Heart left ventricle (tissue), 16 donors: Measurements from ENCODE around the gene IVD. TPM values are rescaled to one million over a fixed set of nuclear protein-coding genes. Genes with fewer than 3 reads are reported as not detected.

Experiments
- ATAC-seq, 4 donors: fragments of 200-7000 bp; cut with Tn5 transposase; one replicate each; pipeline ENCODE4 v1.9.1; 2020 to 2022; ENCODE audit warnings: moderate library complexity in 4 of 4, mild to moderate bottlenecking in 3 of 4, moderate number of reproducible peaks in 1 of 4
- DNase-seq, 5 donors: peaks; one replicate each; pipeline ENCODE4 v3.0.0-alpha.2; 2020
- H3K27ac ChIP-seq, 12 donors: fragments of 200-600 bp; sonication (generic) in 4 of 12; one replicate each; pipeline versions ENCODE4 v1.5.0 to v1.8.0; 2016 to 2022; ENCODE audit warnings: mild to moderate bottlenecking in 2 of 12
- H3K27me3 ChIP-seq, 9 donors: fragments of 200-600 bp; sonication (generic) in 2 of 9; one replicate each; pipeline versions ENCODE4 v1.5.1 to v1.8.0; 2016 to 2022; ENCODE audit warnings: mild to moderate bottlenecking in 3 of 9
- H3K36me3 ChIP-seq, 9 donors: fragments of 200-600 bp; sonication (generic) in 2 of 9; one replicate each; pipeline versions ENCODE4 v1.5.0 to v1.8.0; 2018 to 2022; ENCODE audit warnings: mild to moderate bottlenecking in 2 of 9
- H3K4me1 ChIP-seq, 12 donors: fragments of 200-600 bp; sonication (generic) in 4 of 12; one replicate each; pipeline versions ENCODE4 v1.5.0 to v1.8.0; 2016 to 2022; ENCODE audit warnings: mild to moderate bottlenecking in 3 of 12
- H3K4me3 ChIP-seq, 12 donors: fragments of 200-600 bp; sonication (generic) in 4 of 12; one replicate each; pipeline versions ENCODE4 v1.5.0 to v1.8.0; 2017 to 2022; ENCODE audit warnings: mild to moderate bottlenecking in 9 of 12, moderate library complexity in 4 of 12
- H3K9me3 ChIP-seq, 12 donors: fragments of 200-600 bp; sonication (generic) in 4 of 12; one replicate each; pipeline versions ENCODE4 v1.5.0 to v1.8.0; 2016 to 2022; ENCODE audit warnings: mild to moderate bottlenecking in 1 of 12
- POLR2A ChIP-seq, 2 donors: fragments of 450-650 bp; IDR thresholded peaks; one replicate each; pipeline ENCODE4 v1.6.1; 2017; ENCODE audit warnings: antibody characterized with exemption in 2 of 2, mild to moderate bottlenecking in 2 of 2, moderate library complexity in 2 of 2
- WGBS, 4 donors: extraction: QIAGEN DNeasy Blood & Tissue Kit in 2 of 4; methylation state at CpG; one replicate each; pipeline versions ENCODE4 v1.1.5 to v1.1.7; 2013 to 2018; 5-methylcytosine and 5-hydroxymethylcytosine counted together
- intact Hi-C, 10 donors: fragments of 100-400 bp; cut with DNase I; formaldehyde crosslinking; loops; one replicate each; pipeline versions ENCODE4 v1.11.1 to v1.14.2; 2022
- polyA plus RNA-seq, 2 donors: library from polyadenylated mRNA; stranded (reverse); fragments of 200-250 nt; gene quantifications; one replicate each; pipeline ENCODE4 v1.2.3, GENCODE V29; 2013
- total RNA-seq, 9 donors: library from RNA; depleted of rRNA in 2 of 9; stranded (reverse); fragments of >200 nt in 2 of 9; fragmentation: NEBNext Ultra II Directional in 3 of 9; extraction: Animal tissue kit (Norgen Biotek cat#: 25700) in 3 of 9; gene quantifications; one replicate each; pipeline versions ENCODE4 v1.1.0 to v1.2.4, GENCODE V29; 2016 to 2023
- TF ChIP-seq, protein P1 (sequence below), 12 donors: fragments of 200-600 bp; sonication (generic) in 4 of 12; IDR thresholded peaks; one replicate each; pipeline versions ENCODE4 v1.5.0 to v1.8.0; 2018 to 2022; ENCODE audit warnings: antibody characterized with exemption in 12 of 12, mild to moderate bottlenecking in 5 of 12
- donor health status: ischemic (EF 13 %, LVEDD 7.1; RV severe dilation, severe dysfunction).
- donor health status: healthy with polysubstance abuse.
- donor health status: DM: no; HTN: yes; CAD: no.
- donor health status: DM: no; HTN: no; CAD: no.
- donor health status: ischemic (EF 25% LVEDD 6.9; RV normal size, moderate dysfunction).
- donor health status: ischemic (EF 25% LVEDD 5.7; RV mildly dilated, moderate dysfunction).
- donor health status: healthy.
- donor health status: DM: yes; HTN: yes; CAD: no.
- donor health status: ischemic (EF 35%, LVEDD 5.7; RV mildly dilated, moderate dysfunction).
- donor health status: nonischemic (EF 11% LVEDD 7.7; RV severe dilation, severe dysfunction).
- donor health status: DM: yes; HTN: yes; CAD: no.
- donor health status: PGD.
- donor health status: ischemic (EF 29% LVEDD 5.4; RV normal size, mild dysfunction).
- donor health status: nonischemic (EF 23%, LVEDD 6.1; RV moderate dilation, normal function).

IVD gene
- total and polyA plus RNA-seq, 11 donors: 52.9 to 130 (median 95.1) TPM

DNA sequence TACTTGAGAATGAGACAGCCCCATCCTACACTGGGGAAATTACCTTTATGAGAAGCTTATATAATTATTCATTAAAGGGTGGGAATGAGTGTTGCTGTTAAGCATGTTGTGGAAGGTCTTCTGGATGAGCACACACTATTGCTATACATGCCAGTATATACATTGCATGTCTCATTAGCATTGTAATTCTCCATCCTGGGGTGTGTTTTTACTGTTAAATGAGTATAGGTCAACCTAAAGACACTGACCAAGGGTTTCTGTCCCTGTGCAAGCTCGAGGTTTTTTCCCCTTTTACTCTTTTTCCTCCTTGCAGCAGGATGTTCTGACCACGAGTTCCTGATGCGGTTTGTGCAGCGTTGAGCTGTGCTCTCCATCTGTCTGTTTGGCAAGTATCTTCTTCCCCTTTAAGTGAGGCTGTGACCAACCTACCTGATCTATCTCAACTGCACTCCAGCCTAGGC, 7.2 kb upstream of the IVD start:
- peak overlapping the region in 2 of 12 donors; percentile 18 to 58 for H3K27ac ChIP-seq
- WGBS, 4 donors: 63 to 78% (median 74%) methylated on average over 4 of the region's 4 CpGs
- H3K9me3 ChIP-seq: no peaks in the 10 kb centered on the region
- ATAC-seq (peak in 3 of 4 donors; percentile 45 to 69 (median 53)), DNase-seq (peak in 1 of 5 donors; percentile 36)
- TF ChIP-seq, protein P1, sequence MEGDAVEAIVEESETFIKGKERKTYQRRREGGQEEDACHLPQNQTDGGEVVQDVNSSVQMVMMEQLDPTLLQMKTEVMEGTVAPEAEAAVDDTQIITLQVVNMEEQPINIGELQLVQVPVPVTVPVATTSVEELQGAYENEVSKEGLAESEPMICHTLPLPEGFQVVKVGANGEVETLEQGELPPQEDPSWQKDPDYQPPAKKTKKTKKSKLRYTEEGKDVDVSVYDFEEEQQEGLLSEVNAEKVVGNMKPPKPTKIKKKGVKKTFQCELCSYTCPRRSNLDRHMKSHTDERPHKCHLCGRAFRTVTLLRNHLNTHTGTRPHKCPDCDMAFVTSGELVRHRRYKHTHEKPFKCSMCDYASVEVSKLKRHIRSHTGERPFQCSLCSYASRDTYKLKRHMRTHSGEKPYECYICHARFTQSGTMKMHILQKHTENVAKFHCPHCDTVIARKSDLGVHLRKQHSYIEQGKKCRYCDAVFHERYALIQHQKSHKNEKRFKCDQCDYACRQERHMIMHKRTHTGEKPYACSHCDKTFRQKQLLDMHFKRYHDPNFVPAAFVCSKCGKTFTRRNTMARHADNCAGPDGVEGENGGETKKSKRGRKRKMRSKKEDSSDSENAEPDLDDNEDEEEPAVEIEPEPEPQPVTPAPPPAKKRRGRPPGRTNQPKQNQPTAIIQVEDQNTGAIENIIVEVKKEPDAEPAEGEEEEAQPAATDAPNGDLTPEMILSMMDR (IDR thresholded peaks at IDR 0.05): no peak
- no peak for TF ChIP-seq POLR2A (IDR thresholded peaks at IDR 0.05)
- intact Hi-C loops: no loop called here
- H3K27me3 ChIP-seq: no peaks in the 10 kb centered on the region
- H3K4me3 ChIP-seq: no peak overlapping the region
- peaks cover 0 to 10% (median 8%) of the 10 kb centered on the region in 9 donors for H3K36me3 ChIP-seq
- H3K4me1 ChIP-seq: peaks cover 0 to 21% (median 0%) of the 10 kb centered on the region in 12 donors

DNA sequence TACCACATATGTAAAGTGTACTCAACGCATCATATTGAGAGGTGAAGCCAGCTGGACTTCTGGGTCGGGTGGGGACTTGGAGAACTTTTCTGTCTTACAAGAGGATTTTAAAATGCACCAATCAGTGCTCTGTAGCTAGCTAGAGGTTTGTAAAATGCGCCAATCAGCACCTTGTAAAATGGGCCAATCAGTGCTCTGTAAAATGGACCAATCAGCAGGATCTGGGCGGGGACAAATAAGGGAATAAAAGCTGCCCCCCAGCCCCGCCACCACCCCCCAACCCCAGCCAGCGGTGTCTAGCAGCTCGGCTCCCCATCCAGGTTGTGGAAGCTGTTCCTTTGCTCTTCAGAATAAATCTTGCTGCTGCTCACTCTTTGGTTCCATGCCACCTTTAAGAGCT, 6.2 kb upstream of the IVD start:
- H3K36me3 ChIP-seq: peaks cover 0 to under 1% (median 0%) of the 10 kb centered on the region in 9 donors
- no peak for TF ChIP-seq POLR2A (IDR thresholded peaks at IDR 0.05)
- TF ChIP-seq, protein P1 (IDR thresholded peaks at IDR 0.05): no peak
- intact Hi-C loops: no loop called here
- DNase-seq (no peak), ATAC-seq (no peak)
- H3K9me3 ChIP-seq: no peaks in the 10 kb centered on the region
- no peak overlapping the region for H3K4me3 ChIP-seq
- 82 to 94% (median 87%) methylated on average over 7 of the region's 7 CpGs for WGBS, 4 donors
- H3K27ac ChIP-seq: no peak overlapping the region
- H3K4me1 ChIP-seq: peaks cover 0 to 21% (median 0%) of the 10 kb centered on the region in 12 donors
- H3K27me3 ChIP-seq: no peaks in the 10 kb centered on the region

DNA sequence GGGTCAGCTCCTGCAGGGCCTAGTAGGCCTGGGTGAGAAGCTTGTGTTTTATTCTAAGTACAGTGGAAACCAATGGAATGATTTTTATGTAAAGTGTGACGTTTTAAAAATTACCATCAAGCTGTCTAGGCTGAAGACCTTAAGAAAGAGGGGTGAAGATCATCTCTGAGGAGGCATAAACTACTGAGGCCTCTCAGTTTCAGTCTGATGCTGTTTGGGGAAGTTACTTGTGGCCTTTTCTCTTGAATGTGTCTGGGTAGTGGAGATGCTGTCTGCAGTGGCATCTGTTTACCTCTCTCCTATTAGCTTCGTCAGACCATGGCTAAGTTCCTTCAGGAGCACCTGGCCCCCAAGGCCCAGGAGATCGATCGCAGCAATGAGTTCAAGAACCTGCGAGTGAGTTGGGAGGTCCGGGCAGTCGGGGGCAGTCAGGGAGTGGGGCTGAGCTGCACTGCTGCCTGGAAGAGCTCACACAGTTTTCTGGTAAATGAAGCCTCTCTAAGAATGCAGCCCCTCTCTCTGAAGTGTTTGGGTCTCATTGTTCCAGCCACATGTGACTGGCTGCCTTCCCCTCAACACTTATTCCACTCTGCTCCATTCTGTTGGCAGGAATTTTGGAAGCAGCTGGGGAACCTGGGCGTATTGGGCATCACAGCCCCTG, 1.9 kb downstream of the IVD start:
- H3K27me3 ChIP-seq: no peaks in the 10 kb centered on the region
- TF ChIP-seq, protein P1 (IDR thresholded peaks at IDR 0.05): no peak
- H3K4me3 ChIP-seq: no peak overlapping the region
- 78 to 83% (median 81%) methylated on average over 7 to 8 of the region's 8 CpGs for WGBS, 4 donors
- intact Hi-C loops: loop anchor here in 2 of 10 donors (5.0 to 10.0 kb wide), 2 partner anchors 40 to 363 kb away; no protein-coding TSS in a partner anchor
- ATAC-seq: no peak
- peaks cover 0 to 31% (median 17%) of the 10 kb centered on the region in 12 donors for H3K4me1 ChIP-seq
- no peaks in the 10 kb centered on the region for H3K9me3 ChIP-seq
- no peak for DNase-seq
- peaks cover 0 to 51% (median 37%) of the 10 kb centered on the region in 9 donors for H3K36me3 ChIP-seq
- no peak overlapping the region for H3K27ac ChIP-seq

DNA sequence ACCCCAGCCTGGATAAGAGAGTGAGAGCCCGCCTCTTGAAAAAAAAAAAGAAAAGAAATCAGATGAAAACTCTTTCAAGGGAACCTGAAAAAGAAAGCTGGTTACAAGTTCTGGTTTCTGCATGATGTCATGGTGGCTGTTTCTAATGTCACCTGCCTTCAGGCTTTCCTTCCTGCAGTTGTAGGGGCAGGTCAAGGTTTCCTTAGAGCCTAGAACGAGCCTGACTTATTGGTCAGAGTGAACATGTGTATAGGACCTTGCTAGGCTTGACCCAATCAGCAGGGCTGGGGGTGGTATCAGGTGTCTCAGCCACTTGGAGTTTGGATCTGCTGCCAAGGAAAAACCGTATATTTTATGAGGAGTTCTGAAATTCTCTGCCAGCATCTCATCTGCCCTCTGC, 3.8 kb downstream of the IVD start:
- Histone ChIP-seq H3K27ac (no peak overlapping the region), H3K4me1 (peaks cover 0 to 31% (median 17%) of the 10 kb centered on the region in 12 donors), H3K9me3 (no peaks in the 10 kb centered on the region), H3K4me3 (no peak overlapping the region), H3K36me3 (peaks cover 0 to 70% (median 56%) of the 10 kb centered on the region in 9 donors), H3K27me3 (no peaks in the 10 kb centered on the region)
- ATAC-seq: no peak
- 78 to 79% (median 78%) methylated on average over 3 of the region's 3 CpGs for WGBS, 4 donors
- no peak for TF ChIP-seq POLR2A (IDR thresholded peaks at IDR 0.05)
- TF ChIP-seq, protein P1 (IDR thresholded peaks at IDR 0.05): no peak
- intact Hi-C loops: loop anchor here in 2 of 10 donors (5.0 to 10.0 kb wide), 2 partner anchors 42 to 365 kb away; no protein-coding TSS in a partner anchor
- no peak for DNase-seq
